Activated CD8-positive, alpha-beta T cell treated with anti-CD3 and anti-CD28 coated beads for 36 hours (primary cell): ENCODE data around the gene RAD51. TPM values are rescaled to one million over a fixed set of nuclear protein-coding genes. Genes with fewer than 3 reads are reported as not detected.

Experiments
- ATAC-seq: fragments of 200-7000 bp; cut with Tn5 transposase; one replicate; pipeline ENCODE4 v1.10.0; 2021; ENCODE audit warnings: mild to moderate bottlenecking, moderate library complexity
- CTCF ChIA-PET: fragments of 350-600 bp; sonication (Branson Sonifier 250); formaldehyde crosslinking; loops from one replicate; lab custom pipeline; 2021; ENCODE audit warnings: antibody characterized with exemption; lab: Charles Lee
- POLR2A ChIA-PET: fragments of 350-600 bp; sonication (Branson Sonifier 250); formaldehyde crosslinking; loops from one replicate; lab custom pipeline; 2021; ENCODE audit warnings: antibody characterized with exemption; lab: Charles Lee
- DNase-seq: peaks from one replicate; pipeline ENCODE4 v3.0.0-alpha.2; 2020
- H3K27ac Mint-ChIP-seq: one replicate; pipeline ENCODE4 v1.8.0; 2021; ENCODE audit warnings: mild to moderate bottlenecking, mixed read lengths
- H3K27me3 Mint-ChIP-seq: one replicate; pipeline ENCODE4 v1.8.0; 2021; ENCODE audit warnings: mixed read lengths
- H3K36me3 Mint-ChIP-seq: one replicate; pipeline ENCODE4 v1.8.0; 2021; ENCODE audit warnings: low read depth, mixed read lengths
- H3K4me1 Mint-ChIP-seq: one replicate; pipeline ENCODE4 v1.8.0; 2021; ENCODE audit warnings: low read depth, mixed read lengths
- H3K4me3 Mint-ChIP-seq: one replicate; pipeline ENCODE4 v1.8.0; 2021; ENCODE audit warnings: mild to moderate bottlenecking, moderate library complexity, mixed read lengths
- H3K9me3 Mint-ChIP-seq: one replicate; pipeline ENCODE4 v1.8.0; 2021; ENCODE audit warnings: mixed read lengths
- CTCF ChIP-seq: fragments of 200-600 bp; IDR thresholded peaks from one replicate; pipeline ENCODE4 v1.8.0; 2022; ENCODE audit warnings: antibody characterized with exemption, mild to moderate bottlenecking
- intact Hi-C: fragments of 100-400 bp; cut with micrococcal nuclease; formaldehyde crosslinking; loops from one replicate; pipeline ENCODE4 v1.10.0; 2022
- total RNA-seq, 2 experiments: library from RNA; stranded (reverse); gene quantifications; one replicate each; pipeline ENCODE4 v1.2.3, GENCODE V29; 2021

Gene RAD51
- total RNA-seq, 2 experiments from 2014 or later: 66.5 to 77.0 TPM

- peak; percentile 96 for ATAC-seq
- peak; percentile 85 for DNase-seq
- Mint-ChIP-seq H3K27ac (peak overlapping the region; percentile 88), H3K27me3 (no peaks in the 10 kb centered on the region), H3K36me3 (peaks cover 27% of the 10 kb centered on the region), H3K4me3 (peak overlapping the region; percentile 36), H3K9me3 (no peaks in the 10 kb centered on the region), H3K4me1 (peaks cover 33% of the 10 kb centered on the region)
- CTCF ChIA-PET: interaction anchor here (0.8 to 4.0 kb wide), 14 partner anchors 9 to 197 kb away, joined by 3 to 32 read pairs (median 4); partner anchors contain the start of genes C15orf62 and GCHFR
- TF ChIP-seq CTCF: no peak
- intact Hi-C loops: no loop called here
- POLR2A ChIA-PET: interaction anchor here (0.8 to 3.2 kb wide), 13 partner anchors 8 to 62 kb away, joined by 3 to 16 read pairs (median 4); partner anchors contain the start of genes GCHFR, RAD51, RMDN3 and ZFYVE19
Observed at GRCh38 chr15:40743921-40744814, 49.2 kb downstream of the RAD51 start.

- no peak for ATAC-seq
- ChIA-PET CTCF (interaction anchor here (0.8 to 4.0 kb wide), 12 partner anchors 8 to 147 kb away, joined by 3 to 32 read pairs (median 4); partner anchors contain the start of genes C15orf62 and GCHFR), POLR2A (interaction anchor here (1.0 to 3.2 kb wide), 9 partner anchors 8 to 62 kb away, joined by 3 to 16 read pairs (median 5); partner anchors contain the start of genes GCHFR, RAD51, RMDN3 and ZFYVE19)
- DNase-seq: no peak
- peaks cover 33% of the 10 kb centered on the region for H3K4me1 Mint-ChIP-seq
- no peaks in the 10 kb centered on the region for H3K9me3 Mint-ChIP-seq
- H3K36me3 Mint-ChIP-seq: peaks cover 27% of the 10 kb centered on the region
- intact Hi-C loops: no loop called here
- peak overlapping the region; percentile 88 for H3K27ac Mint-ChIP-seq
- no peak for TF ChIP-seq CTCF
- H3K4me3 Mint-ChIP-seq: no peak overlapping the region
- no peaks in the 10 kb centered on the region for H3K27me3 Mint-ChIP-seq
Observed at GRCh38 chr15:40744815-40745152, 49.8 kb downstream of the RAD51 start.

- Mint-ChIP-seq H3K36me3 (peaks cover 29% of the 10 kb centered on the region), H3K9me3 (no peaks in the 10 kb centered on the region), H3K27ac (peak overlapping the region; percentile 16), H3K27me3 (no peaks in the 10 kb centered on the region), H3K4me3 (no peak overlapping the region), H3K4me1 (peaks cover 37% of the 10 kb centered on the region)
- intact Hi-C loops: no loop called here
- POLR2A ChIA-PET: interaction anchor here (1.1 to 1.8 kb wide), 4 partner anchors 21 to 54 kb away, joined by 3 to 6 read pairs (median 4); partner anchors contain the start of gene RAD51
- no peak for TF ChIP-seq CTCF
- DNase-seq (no peak), ATAC-seq (no peak)
- CTCF ChIA-PET: interaction anchor here (0.6 to 4.0 kb wide), 11 partner anchors 9 to 148 kb away, joined by 3 to 32 read pairs (median 4); no protein-coding TSS in a partner anchor
Observed at GRCh38 chr15:40746916-40747418, 52.0 kb downstream of the RAD51 start.

GRCh38 chr15:40747685-40748631, 53.0 kb downstream of the RAD51 start:
- ChIA-PET CTCF (interaction anchor here (0.7 to 2.1 kb wide), 6 partner anchors 10 to 37 kb away, joined by 3 to 15 read pairs (median 4); no protein-coding TSS in a partner anchor), POLR2A (interaction anchor here (1.0 to 1.8 kb wide), 4 partner anchors 20 to 55 kb away, joined by 3 to 6 read pairs (median 4); partner anchors contain the start of gene RAD51)
- Mint-ChIP-seq H3K4me3 (no peak overlapping the region), H3K4me1 (peaks cover 39% of the 10 kb centered on the region), H3K36me3 (peaks cover 29% of the 10 kb centered on the region), H3K9me3 (no peaks in the 10 kb centered on the region), H3K27me3 (no peaks in the 10 kb centered on the region), H3K27ac (peak overlapping the region; percentile 16)
- no peak for DNase-seq
- no peak for TF ChIP-seq CTCF
- intact Hi-C loops: no loop called here
- no peak for ATAC-seq
